ENCODE data around the gene RNF213.
"Not testable (repeated sequence)": the region's sequence is repeated elsewhere in the genome, so short reads cannot be mapped to it uniquely, and the experiment has no call there.

Gene RNF213

GRCh38 chr17:80320496-80320895, 59.8 kb downstream of the RNF213 start:
- no peak for DNase-seq (ENCODE audit: low read depth)

- no peak for DNase-seq (ENCODE audit: low read depth)
Measured at GRCh38 chr17:80322864-80323263, 62.2 kb downstream of the RNF213 start.

DNA sequence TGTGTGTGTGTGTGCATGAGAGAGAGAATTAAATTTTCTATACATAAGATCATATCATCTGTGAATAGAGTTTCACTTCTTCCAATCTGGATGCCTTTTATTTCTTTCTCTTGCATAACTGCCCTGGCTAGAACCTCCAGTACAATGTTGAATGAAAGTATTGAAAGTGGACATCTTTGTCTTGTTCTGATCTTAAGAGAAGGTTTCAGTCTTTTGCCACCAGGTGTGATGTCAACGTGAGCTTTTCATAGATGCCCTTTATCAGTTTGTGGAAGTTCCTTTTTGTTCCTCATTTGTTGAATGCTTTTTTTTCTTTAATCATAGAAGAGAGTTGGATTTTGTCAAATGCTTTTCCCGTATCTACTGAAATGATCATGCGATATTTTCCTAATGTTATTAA, 63.3 kb downstream of the RNF213 start:
- no peak for DNase-seq (ENCODE audit: low read depth)

DNA sequence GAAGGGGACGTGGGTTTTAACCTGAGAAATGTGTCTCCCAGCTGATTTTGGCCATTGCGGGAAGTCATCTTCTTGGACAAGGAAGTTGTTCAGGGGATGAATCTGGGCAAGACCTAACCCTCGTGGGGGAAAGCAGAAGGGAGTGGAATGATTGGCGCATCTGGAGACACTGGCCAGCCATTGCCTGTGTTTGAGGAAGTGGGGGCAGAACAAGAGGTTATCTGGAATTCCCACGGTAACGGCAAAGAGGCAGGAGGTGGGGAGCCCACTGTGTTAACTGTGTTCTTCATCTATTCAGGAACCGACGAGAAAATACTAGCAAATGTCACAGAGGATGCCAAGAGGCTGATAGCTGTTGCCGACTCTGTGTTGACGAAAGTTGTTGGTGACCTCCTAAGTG, 66.9 kb downstream of the RNF213 start:
- DNase-seq (ENCODE audit: low read depth), result no peak

- DNase-seq (ENCODE audit: low read depth), result no peak
Measured at GRCh38 chr17:80328634-80329380, 68.2 kb downstream of the RNF213 start.

DNA sequence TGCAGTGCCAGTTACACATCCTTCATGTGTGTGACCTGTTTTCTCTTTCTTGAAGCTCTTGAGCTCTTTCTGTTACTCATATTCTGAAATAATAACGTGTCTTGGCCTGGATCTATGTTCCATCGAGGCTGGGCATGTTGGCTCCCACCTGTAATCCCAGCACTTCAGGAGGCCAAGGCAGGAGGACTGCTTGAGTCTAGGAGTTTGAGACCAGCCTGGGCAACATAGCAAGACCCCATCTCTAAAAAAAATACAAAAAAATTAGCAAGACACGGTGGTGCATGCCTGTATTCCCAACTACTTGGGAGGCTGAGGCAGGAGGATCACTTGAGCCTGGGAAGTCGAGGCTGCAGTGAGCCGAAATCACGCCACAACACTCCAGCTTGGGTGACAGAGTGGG, 68.8 kb downstream of the RNF213 start:
- DNase-seq (ENCODE audit: low read depth), result not testable (repeated sequence)

DNA sequence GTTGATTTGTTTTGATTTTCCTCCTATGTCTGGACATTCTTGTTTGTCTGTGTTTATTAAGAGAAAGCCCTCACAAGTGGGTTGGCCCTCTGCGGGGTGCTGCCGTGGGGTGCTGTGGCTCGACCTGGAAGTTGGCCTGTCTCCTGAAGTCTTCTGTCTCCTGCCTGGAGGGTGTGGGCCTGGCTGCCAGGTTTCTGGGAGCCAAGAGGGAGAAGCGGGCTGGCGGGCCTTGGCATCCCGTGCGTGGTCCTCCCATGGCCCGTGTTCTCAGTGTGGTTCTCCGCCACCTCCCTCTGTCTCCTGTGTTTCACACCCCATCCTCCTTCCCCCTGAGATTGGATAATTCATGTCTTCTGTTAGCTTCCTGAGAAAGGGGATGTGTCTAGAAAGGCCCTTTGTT, 69.6 kb downstream of the RNF213 start:
- no peak for DNase-seq (ENCODE audit: low read depth)

- not testable (repeated sequence) for DNase-seq (ENCODE audit: low read depth)
Measured at GRCh38 chr17:80330938-80331337, 70.3 kb downstream of the RNF213 start.

- DNase-seq (ENCODE audit: low read depth), result no peak
Measured at GRCh38 chr17:80331820-80332219, 71.2 kb downstream of the RNF213 start.

DNA sequence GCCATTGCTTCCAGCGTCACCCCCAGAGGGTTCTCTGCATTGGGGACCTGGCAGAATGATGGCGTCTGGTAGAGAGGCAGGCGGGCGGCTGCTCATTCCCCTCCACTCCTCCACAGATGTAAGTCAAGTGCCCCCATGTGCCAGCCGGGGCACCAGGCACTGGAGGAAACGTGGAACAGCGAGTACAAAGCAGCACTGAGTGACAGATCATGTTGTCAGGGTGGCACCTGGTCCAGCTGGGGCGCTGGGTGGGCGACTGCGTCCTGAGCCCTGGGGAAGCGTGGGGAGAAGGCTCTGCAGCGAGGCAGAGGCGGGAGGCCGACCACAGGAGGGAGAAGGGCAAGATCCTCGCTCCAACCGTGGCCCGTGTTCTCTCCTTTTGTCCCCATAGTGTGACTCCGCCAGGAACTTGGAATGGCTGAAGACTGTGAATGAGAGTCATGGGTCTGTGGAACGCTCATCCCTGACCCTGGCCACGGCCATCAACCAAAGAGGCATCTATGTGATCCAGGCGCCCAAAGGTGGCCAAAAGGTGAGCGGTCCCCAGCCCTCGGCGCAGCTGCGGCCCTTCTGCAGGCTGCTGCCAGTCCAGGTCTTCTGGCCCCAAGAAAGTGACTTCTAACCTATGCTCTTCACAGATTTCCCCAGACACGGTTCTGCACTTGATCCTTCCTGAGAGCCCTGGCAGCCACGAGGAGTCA, 76.7 kb downstream of the RNF213 start:
- no peak for DNase-seq (ENCODE audit: low read depth)

- no peak for DNase-seq (ENCODE audit: low read depth)
Measured at GRCh38 chr17:80339118-80339517, 78.5 kb downstream of the RNF213 start.

- no peak for DNase-seq (ENCODE audit: low read depth)
Measured at GRCh38 chr17:80339731-80340456, 79.2 kb downstream of the RNF213 start.

GRCh38 chr17:80345321-80345720, 84.7 kb downstream of the RNF213 start:
- no peak for DNase-seq (ENCODE audit: low read depth)

DNA sequence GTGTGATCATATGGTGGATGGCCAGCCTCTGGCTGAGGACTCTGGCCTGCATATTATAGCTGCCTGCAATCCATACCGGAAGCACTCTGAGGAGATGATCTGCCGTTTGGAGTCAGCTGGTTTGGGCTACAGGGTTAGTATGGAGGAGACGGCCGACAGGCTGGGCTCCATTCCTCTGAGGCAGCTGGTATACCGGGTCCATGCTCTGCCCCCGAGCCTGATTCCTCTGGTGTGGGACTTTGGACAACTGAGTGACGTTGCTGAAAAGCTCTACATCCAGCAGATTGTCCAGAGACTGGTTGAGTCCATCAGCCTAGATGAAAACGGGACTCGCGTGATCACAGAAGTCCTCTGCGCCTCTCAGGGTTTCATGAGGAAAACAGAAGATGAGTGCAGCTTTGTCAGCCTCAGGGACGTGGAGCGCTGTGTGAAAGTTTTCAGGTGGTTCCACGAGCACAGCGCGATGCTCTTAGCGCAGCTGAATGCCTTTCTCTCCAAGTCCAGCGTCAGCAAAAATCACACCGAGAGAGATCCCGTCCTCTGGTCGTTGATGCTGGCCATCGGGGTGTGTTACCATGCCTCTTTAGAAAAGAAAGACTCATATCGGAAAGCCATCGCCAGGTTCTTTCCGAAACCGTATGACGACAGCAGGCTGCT, 85.3 kb downstream of the RNF213 start:
- DNase-seq (ENCODE audit: low read depth), result no peak

DNA sequence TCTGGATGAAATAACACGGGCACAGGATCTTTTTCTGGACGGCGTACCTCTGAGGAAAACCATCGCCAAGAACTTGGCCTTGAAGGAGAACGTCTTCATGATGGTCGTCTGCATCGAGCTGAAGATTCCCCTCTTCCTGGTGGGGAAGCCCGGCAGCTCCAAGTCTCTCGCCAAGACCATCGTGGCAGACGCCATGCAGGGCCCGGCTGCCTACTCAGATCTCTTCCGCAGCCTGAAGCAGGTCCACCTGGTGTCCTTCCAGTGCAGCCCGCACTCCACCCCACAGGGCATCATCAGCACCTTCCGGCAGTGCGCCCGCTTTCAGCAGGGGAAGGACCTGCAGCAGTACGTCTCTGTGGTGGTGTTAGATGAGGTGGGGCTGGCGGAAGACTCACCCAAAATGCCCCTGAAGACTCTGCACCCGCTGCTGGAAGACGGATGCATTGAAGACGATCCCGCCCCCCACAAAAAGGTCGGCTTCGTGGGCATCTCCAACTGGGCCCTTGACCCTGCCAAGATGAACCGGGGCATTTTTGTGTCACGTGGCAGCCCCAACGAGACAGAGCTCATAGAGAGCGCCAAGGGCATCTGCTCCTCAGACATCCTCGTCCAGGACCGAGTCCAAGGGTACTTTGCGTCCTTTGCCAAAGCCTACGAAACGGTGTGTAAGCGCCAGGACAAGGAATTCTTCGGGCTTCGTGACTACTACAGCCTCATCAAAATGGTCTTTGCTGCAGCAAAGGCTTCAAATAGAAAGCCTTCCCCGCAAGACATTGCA, 86.0 kb downstream of the RNF213 start:
- DNase-seq (ENCODE audit: low read depth), result no peak

DNA sequence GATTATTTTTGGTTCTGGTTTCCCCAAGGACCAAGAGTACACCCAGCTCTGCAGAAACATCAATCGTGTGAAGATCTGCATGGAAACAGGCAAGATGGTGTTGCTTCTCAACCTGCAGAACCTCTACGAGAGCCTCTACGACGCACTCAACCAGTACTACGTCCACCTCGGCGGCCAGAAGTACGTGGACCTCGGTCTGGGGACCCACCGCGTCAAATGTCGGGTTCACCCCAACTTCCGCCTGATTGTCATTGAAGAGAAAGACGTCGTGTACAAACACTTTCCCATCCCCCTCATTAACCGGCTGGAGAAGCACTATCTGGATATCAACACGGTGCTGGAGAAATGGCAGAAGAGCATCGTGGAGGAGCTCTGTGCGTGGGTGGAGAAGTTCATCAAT, 86.9 kb downstream of the RNF213 start:
- no peak for DNase-seq (ENCODE audit: low read depth)

- DNase-seq (ENCODE audit: low read depth), result no peak
Measured at GRCh38 chr17:80347948-80348351, 87.3 kb downstream of the RNF213 start.

DNA sequence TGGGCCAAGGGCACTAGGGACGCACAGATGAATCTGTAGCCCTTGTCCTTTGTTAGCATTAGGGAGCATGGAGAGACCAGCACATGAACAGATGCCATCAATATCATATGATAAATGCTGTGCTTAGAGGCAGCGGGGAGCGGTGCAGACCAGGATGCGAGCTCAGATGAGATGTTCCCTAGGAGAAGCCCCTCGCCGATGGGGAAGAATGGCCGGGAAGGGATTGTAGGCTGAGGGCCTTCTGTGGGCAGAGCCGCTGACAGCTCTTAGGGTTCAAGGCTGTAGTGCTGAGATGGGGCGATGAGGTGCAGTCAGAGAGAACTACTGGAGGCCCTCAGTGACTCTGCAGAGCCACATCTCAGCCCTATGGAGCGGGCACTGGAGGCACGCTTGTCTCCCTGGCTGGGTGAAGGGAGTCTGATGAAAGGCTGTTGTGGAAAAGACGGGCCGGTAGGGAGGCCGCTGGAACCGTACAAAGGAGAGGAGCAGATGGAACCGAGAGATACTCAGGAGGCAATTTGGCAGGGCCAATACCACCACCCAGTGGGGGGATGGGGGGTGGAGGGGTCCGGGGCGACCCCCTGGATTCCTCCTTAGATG, 88.0 kb downstream of the RNF213 start:
- DNase-seq (ENCODE audit: low read depth), result no peak

DNA sequence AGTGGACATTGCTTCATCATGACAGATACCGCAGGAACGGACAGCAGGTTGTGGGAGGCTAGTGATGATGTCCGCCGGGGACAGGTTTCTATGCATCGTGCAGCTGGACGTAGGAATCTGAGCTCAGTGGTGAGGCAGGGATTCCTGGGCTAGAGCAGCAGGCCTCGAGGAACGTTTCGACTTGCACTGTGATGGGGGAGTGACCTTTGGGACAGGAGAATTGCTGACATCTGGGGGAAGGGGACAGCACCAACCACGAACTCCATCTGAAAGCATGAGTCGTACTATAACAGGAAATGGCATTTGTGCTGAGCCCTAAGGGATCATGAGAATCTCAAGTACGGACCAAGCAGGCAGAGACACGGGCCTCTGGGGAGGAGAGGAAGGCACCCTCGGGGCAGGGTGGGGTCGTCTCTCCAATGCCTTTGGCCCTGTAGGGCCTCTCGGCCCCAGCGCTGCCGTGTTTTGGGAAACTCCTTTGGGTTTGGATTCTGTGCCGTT, 88.5 kb downstream of the RNF213 start:
- DNase-seq (ENCODE audit: low read depth), result peak; percentile 78

GRCh38 chr17:80349751-80350150, 89.1 kb downstream of the RNF213 start:
- no peak for DNase-seq (ENCODE audit: low read depth)
